SK-N-SH treated with all-trans-retinoic acid at 6 μM for 48 hours (cell line): ENCODE data around the gene SRRM2.

Experiments
- ATAC-seq: fragments of 200-7000 bp; cut with Tn5 transposase; 3 replicates; pipeline ENCODE4 v1.9.1; 2020; ENCODE audit warnings: mild to moderate bottlenecking, moderate library complexity
- ARNTL ChIP-seq: fragments of 450-650 bp; formaldehyde crosslinking; IDR thresholded peaks from 2 replicates; pipeline ENCODE4 v1.5.0; 2020; ENCODE audit warnings: low read depth, mild to moderate bottlenecking, moderate library complexity, borderline replicate concordance
- BACH2 ChIP-seq: fragments of 250-450 bp; sonication (Bioruptor Pico); IDR thresholded peaks from 2 replicates; pipeline ENCODE4 v1.9.0; 2021; ENCODE audit warnings: mild to moderate bottlenecking, borderline replicate concordance
- CREB5 ChIP-seq: fragments of 250-450 bp; sonication (Bioruptor Pico); IDR thresholded peaks from 2 replicates; pipeline ENCODE4 v1.5.1; 2020; ENCODE audit warnings: low read depth, mild to moderate bottlenecking, moderate library complexity
- CSDC2 ChIP-seq: fragments of 250-450 bp; sonication (Bioruptor Pico); IDR thresholded peaks from 2 replicates; pipeline ENCODE4 v1.5.0; 2020; ENCODE audit warnings: mild to moderate bottlenecking, moderate library complexity
- ESRRG ChIP-seq: fragments of 250-450 bp; sonication (Bioruptor Pico); IDR thresholded peaks from 2 replicates; pipeline ENCODE4 v1.6.1; 2021; ENCODE audit warnings: mild to moderate bottlenecking
- GLIS3 ChIP-seq: fragments of 250-450 bp; sonication (Bioruptor Pico); IDR thresholded peaks from 2 replicates; pipeline ENCODE4 v1.5.0; 2020; ENCODE audit warnings: mild to moderate bottlenecking, moderate library complexity
- ISL1 ChIP-seq: fragments of 250-450 bp; sonication (Bioruptor Pico); IDR thresholded peaks from 2 replicates; pipeline ENCODE4 v2.1.2; 2022; ENCODE audit warnings: mild to moderate bottlenecking, moderate library complexity
- OSR1 ChIP-seq: fragments of 250-450 bp; sonication (Bioruptor Pico); IDR thresholded peaks from 2 replicates; pipeline ENCODE4 v1.8.0; 2022; ENCODE audit warnings: moderate library complexity, mild to moderate bottlenecking, inconsistent platforms
- PATZ1 ChIP-seq: fragments of 250-450 bp; sonication (Bioruptor Pico); IDR thresholded peaks from 2 replicates; pipeline ENCODE4 v1.8.0; 2020; ENCODE audit warnings: mild to moderate bottlenecking, moderate library complexity, borderline replicate concordance
- PPARA ChIP-seq: fragments of 250-450 bp; sonication (Bioruptor Pico); IDR thresholded peaks from 2 replicates; pipeline ENCODE4 v1.5.0; 2020; ENCODE audit warnings: mild to moderate bottlenecking, borderline replicate concordance
- RARB ChIP-seq: fragments of 250-450 bp; sonication (Bioruptor Pico); IDR thresholded peaks from 2 replicates; pipeline ENCODE4 v1.8.0; 2021; ENCODE audit warnings: mild to moderate bottlenecking, moderate library complexity
- SNAI2 ChIP-seq: fragments of 250-450 bp; sonication (Bioruptor Pico); IDR thresholded peaks from 2 replicates; pipeline ENCODE4 v1.5.0; 2020; ENCODE audit warnings: mild to moderate bottlenecking, moderate library complexity
- TCF4 ChIP-seq: fragments of 250-450 bp; sonication (Bioruptor Pico); IDR thresholded peaks from 2 replicates; pipeline ENCODE4 v1.8.0; 2021; ENCODE audit warnings: mild to moderate bottlenecking, moderate library complexity, borderline replicate concordance
- TOX ChIP-seq: fragments of 250-450 bp; sonication (Bioruptor Pico); IDR thresholded peaks from 2 replicates; pipeline ENCODE4 v1.8.0; 2021; ENCODE audit warnings: mild to moderate bottlenecking, moderate library complexity, borderline replicate concordance
- TSHZ2 ChIP-seq: fragments of 250-450 bp; sonication (Bioruptor Pico); IDR thresholded peaks from 2 replicates; pipeline ENCODE4 v1.5.0; 2020; ENCODE audit warnings: mild to moderate bottlenecking, moderate library complexity
- ZC3H10 ChIP-seq: fragments of 250-450 bp; sonication (Bioruptor Pico); IDR thresholded peaks from 2 replicates; pipeline ENCODE4 v1.5.1; 2021; ENCODE audit warnings: mild to moderate bottlenecking, moderate library complexity
- ZFP3 ChIP-seq: fragments of 250-450 bp; sonication (Bioruptor Pico); IDR thresholded peaks from 2 replicates; pipeline ENCODE4 v1.5.0; 2020; ENCODE audit warnings: mild to moderate bottlenecking, moderate library complexity
- ZFP30 ChIP-seq: fragments of 450-650 bp; formaldehyde crosslinking; IDR thresholded peaks from 2 replicates; pipeline ENCODE4 v1.5.0; 2022; ENCODE audit warnings: mild to moderate bottlenecking, moderate library complexity
- ZNF8 ChIP-seq: fragments of 450-650 bp; formaldehyde crosslinking; IDR thresholded peaks from 2 replicates; pipeline ENCODE4 v1.5.0; 2020; ENCODE audit warnings: mild to moderate bottlenecking, moderate library complexity
- TF ChIP-seq, protein P1 (sequence below): fragments of 250-450 bp; sonication (Bioruptor Pico); IDR thresholded peaks from 2 replicates; pipeline ENCODE4 v1.5.1; 2021; ENCODE audit warnings: mild to moderate bottlenecking, moderate library complexity
- TF ChIP-seq, protein P2 (sequence below): fragments of 250-450 bp; sonication (Bioruptor Pico); IDR thresholded peaks from 2 replicates; pipeline ENCODE4 v1.8.0; 2021; ENCODE audit warnings: low read depth, mild to moderate bottlenecking, moderate library complexity, borderline replicate concordance

The SRRM2 gene

GRCh38 chr16:2716948-2717347 is 35.5 kb upstream of the SRRM2 start:
- no peak for ATAC-seq
- TF ChIP-seq TCF4 (CRISPR knock-in tag) (no peak), PATZ1 (CRISPR knock-in tag) (no peak), CREB5 (CRISPR knock-in tag) (no peak), ZFP3 (CRISPR knock-in tag) (no peak), RARB (CRISPR knock-in tag) (no peak), ZFP30 (CRISPR knock-in tag) (no peak), ESRRG (CRISPR knock-in tag) (no peak), OSR1 (CRISPR knock-in tag) (no peak), ISL1 (no peak), GLIS3 (CRISPR knock-in tag) (no peak), ARNTL (CRISPR knock-in tag) (no peak), ZNF8 (CRISPR knock-in tag) (no peak), TOX (CRISPR knock-in tag) (no peak), ZC3H10 (CRISPR knock-in tag) (no peak), TSHZ2 (CRISPR knock-in tag) (no peak)
- TF ChIP-seq, protein P1, sequence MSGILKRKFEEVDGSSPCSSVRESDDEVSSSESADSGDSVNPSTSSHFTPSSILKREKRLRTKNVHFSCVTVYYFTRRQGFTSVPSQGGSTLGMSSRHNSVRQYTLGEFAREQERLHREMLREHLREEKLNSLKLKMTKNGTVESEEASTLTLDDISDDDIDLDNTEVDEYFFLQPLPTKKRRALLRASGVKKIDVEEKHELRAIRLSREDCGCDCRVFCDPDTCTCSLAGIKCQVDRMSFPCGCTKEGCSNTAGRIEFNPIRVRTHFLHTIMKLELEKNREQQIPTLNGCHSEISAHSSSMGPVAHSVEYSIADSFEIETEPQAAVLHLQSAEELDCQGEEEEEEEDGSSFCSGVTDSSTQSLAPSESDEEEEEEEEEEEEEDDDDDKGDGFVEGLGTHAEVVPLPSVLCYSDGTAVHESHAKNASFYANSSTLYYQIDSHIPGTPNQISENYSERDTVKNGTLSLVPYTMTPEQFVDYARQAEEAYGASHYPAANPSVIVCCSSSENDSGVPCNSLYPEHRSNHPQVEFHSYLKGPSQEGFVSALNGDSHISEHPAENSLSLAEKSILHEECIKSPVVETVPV: no peak
- TF ChIP-seq, protein P2, sequence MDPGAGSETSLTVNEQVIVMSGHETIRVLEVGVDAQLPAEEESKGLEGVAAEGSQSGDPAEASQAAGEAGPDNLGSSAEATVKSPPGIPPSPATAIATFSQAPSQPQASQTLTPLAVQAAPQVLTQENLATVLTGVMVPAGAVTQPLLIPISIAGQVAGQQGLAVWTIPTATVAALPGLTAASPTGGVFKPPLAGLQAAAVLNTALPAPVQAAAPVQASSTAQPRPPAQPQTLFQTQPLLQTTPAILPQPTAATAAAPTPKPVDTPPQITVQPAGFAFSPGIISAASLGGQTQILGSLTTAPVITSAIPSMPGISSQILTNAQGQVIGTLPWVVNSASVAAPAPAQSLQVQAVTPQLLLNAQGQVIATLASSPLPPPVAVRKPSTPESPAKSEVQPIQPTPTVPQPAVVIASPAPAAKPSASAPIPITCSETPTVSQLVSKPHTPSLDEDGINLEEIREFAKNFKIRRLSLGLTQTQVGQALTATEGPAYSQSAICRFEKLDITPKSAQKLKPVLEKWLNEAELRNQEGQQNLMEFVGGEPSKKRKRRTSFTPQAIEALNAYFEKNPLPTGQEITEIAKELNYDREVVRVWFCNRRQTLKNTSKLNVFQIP: no peak

DNA sequence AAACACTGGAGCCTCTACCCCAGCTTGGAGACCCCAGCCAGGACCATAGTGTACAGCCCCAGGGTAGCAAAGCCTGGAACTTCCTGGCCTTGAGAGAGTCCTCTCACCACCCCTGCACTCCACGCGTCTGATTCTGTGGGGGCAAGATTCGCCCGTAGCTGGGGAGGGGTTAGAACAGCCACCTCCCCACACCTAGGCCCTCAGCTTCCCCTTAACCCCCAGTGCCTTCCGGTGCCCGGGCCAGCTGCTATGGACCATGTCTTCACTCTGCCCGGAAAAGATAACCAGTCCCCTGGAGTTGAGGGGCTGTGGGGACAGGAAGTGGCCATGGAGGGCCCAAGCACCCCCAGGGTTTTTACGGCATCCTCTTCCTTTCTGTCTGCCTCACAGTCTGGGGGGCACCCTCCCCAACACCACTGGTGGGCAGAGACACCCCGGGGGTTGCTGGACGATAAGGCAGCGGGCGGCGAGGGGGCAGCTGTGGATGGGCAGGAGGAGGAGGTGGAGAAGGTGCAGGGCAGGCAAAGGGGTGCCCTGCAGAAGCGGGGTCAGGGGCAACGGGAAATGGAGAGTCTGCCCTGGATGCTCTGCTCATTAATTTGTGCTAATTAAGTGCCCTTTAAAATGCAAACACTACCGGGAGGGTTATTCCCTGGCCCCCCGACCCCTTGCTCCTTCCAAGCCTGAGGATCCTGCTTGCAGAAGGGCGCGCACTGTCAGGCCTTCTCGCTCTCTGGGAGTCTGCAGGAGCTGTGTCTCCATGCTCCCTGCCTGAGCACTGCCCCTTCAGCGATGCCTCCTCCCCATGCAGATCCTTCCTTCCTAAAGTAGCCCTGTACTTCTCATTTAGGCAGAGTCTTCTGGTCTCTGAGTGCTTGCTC is 34.8 kb upstream of the SRRM2 start:
- no peak for ATAC-seq
- TF ChIP-seq TOX (CRISPR knock-in tag): no peak
- TF ChIP-seq RARB (CRISPR knock-in tag): no peak
- no peak for TF ChIP-seq CSDC2 (CRISPR knock-in tag)
- TF ChIP-seq, all 23 proteins: peak for 0

GRCh38 chr16:2719328-2720063 is 32.9 kb upstream of the SRRM2 start:
- TF ChIP-seq PATZ1 (CRISPR knock-in tag): no peak
- no peak for TF ChIP-seq ZFP3 (CRISPR knock-in tag)
- no peak for TF ChIP-seq ESRRG (CRISPR knock-in tag)
- TF ChIP-seq SNAI2 (CRISPR knock-in tag): no peak
- TF ChIP-seq PPARA (CRISPR knock-in tag): no peak
- TF ChIP-seq ARNTL (CRISPR knock-in tag): no peak
- TF ChIP-seq ZNF8 (CRISPR knock-in tag): no peak
- TF ChIP-seq OSR1 (CRISPR knock-in tag): no peak
- TF ChIP-seq TCF4 (CRISPR knock-in tag): no peak
- TF ChIP-seq ZC3H10 (CRISPR knock-in tag): no peak
- no peak for TF ChIP-seq ZFP30 (CRISPR knock-in tag)
- no peak for TF ChIP-seq TOX (CRISPR knock-in tag)
- no peak for TF ChIP-seq CSDC2 (CRISPR knock-in tag)
- TF ChIP-seq BACH2 (CRISPR knock-in tag): no peak
- no peak for TF ChIP-seq GLIS3 (CRISPR knock-in tag)
- TF ChIP-seq, protein P1: no peak
- no peak for ATAC-seq
